ENCODE data around the gene USH2A. TPM values are rescaled to one million over a fixed set of nuclear protein-coding genes. Genes with fewer than 3 reads are reported as not detected.

USH2A gene
- total and polyA plus RNA-seq, 3 donors from 2014 or later, result 1.6 to 2.5 (median 1.8) TPM

DNA sequence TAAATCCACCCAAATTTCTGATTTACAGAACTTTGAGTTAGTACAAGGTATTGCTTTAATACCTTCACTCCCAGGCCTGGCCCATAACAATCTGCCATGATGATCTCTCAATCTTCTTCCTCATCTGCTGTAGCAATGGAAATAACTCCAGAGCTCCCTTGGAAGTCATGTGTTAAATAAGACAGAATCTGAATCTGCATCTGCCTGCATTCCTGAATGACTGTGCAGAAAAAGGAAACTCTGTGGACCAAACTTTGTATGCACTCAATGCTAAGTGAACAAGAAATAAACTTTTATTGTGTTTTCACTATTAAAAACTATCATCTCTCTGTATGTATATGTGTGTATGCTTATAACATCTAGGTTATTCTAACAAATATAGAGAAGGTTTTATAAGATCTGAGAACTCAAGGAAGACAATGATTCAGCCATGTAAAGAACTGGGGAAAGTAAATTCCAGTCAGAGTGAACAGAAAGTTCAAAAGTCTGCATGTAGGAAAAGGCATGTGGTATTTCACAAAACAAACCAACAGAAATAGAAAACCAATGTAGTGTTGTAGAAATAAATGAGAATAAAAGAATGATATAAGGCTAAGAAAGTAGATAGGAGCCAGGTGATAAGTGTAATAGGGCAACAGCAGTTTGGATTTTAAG lies 390.2 kb downstream of the USH2A start:
- no peaks in the 10 kb centered on the region for H3K9me3 ChIP-seq
- H3K27ac ChIP-seq, result no peak overlapping the region
- DNase-seq, result no peak
- TF ChIP-seq, protein P1, sequence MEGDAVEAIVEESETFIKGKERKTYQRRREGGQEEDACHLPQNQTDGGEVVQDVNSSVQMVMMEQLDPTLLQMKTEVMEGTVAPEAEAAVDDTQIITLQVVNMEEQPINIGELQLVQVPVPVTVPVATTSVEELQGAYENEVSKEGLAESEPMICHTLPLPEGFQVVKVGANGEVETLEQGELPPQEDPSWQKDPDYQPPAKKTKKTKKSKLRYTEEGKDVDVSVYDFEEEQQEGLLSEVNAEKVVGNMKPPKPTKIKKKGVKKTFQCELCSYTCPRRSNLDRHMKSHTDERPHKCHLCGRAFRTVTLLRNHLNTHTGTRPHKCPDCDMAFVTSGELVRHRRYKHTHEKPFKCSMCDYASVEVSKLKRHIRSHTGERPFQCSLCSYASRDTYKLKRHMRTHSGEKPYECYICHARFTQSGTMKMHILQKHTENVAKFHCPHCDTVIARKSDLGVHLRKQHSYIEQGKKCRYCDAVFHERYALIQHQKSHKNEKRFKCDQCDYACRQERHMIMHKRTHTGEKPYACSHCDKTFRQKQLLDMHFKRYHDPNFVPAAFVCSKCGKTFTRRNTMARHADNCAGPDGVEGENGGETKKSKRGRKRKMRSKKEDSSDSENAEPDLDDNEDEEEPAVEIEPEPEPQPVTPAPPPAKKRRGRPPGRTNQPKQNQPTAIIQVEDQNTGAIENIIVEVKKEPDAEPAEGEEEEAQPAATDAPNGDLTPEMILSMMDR (IDR thresholded peaks at IDR 0.05), result no peak
- TF ChIP-seq POLR2A (IDR thresholded peaks at IDR 0.05), result no peak
- H3K4me1 ChIP-seq, result no peaks in the 10 kb centered on the region
- H3K4me3 ChIP-seq, result no peak overlapping the region
- H3K27me3 ChIP-seq, result no peaks in the 10 kb centered on the region
- intact Hi-C loops (cut with DNase I; ENCODE audit: low total_unique reads), result no loop called here
- H3K36me3 ChIP-seq (ENCODE audit: low read depth, missing control alignments), result no peaks in the 10 kb centered on the region

GRCh38 chr1:216032284-216032683 lies 391.0 kb downstream of the USH2A start:
- Histone ChIP-seq H3K9me3 (no peaks in the 10 kb centered on the region), H3K36me3 (ENCODE audit: low read depth, missing control alignments) (no peaks in the 10 kb centered on the region), H3K4me1 (no peaks in the 10 kb centered on the region), H3K4me3 (no peak overlapping the region), H3K27ac (no peak overlapping the region), H3K27me3 (no peaks in the 10 kb centered on the region)
- intact Hi-C loops (cut with DNase I; ENCODE audit: low total_unique reads), result no loop called here
- no peak for DNase-seq
- TF ChIP-seq, protein P1 (IDR thresholded peaks at IDR 0.05), result no peak
- TF ChIP-seq POLR2A (IDR thresholded peaks at IDR 0.05), result no peak
- 79 to 87% methylated on average over 1 of the region's 1 CpG for WGBS, 2 donors

DNA sequence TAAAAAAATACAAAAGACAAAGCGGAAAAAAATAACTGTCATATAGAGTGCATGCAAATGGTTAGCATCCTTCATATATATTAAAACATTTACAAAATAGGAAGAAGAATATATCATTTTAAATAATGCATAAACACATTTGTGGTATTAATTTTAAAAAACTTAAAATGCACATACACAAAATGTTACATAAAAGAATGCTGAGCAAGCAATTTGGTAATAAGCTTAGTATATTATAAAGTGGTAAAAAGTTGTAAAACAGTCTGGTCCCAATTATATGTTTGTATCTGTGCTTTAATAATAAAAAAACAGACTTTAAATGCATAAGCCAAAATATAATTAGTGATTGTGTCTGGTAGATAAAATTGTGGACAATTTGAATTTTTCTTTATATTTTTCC lies 394.6 kb downstream of the USH2A start:
- DNase-seq, result no peak
- no peaks in the 10 kb centered on the region for H3K4me1 ChIP-seq
- H3K4me3 ChIP-seq, result no peak overlapping the region
- no peaks in the 10 kb centered on the region for H3K9me3 ChIP-seq
- no peak overlapping the region for H3K27ac ChIP-seq
- 93 to 96% methylated on average over 1 of the region's 1 CpG for WGBS, 2 donors
- no peaks in the 10 kb centered on the region for H3K27me3 ChIP-seq
- TF ChIP-seq, protein P1 (IDR thresholded peaks at IDR 0.05), result no peak
- no peak for TF ChIP-seq POLR2A (IDR thresholded peaks at IDR 0.05)
- no peaks in the 10 kb centered on the region for H3K36me3 ChIP-seq (ENCODE audit: low read depth, missing control alignments)
- intact Hi-C loops (cut with DNase I; ENCODE audit: low total_unique reads), result no loop called here

DNA sequence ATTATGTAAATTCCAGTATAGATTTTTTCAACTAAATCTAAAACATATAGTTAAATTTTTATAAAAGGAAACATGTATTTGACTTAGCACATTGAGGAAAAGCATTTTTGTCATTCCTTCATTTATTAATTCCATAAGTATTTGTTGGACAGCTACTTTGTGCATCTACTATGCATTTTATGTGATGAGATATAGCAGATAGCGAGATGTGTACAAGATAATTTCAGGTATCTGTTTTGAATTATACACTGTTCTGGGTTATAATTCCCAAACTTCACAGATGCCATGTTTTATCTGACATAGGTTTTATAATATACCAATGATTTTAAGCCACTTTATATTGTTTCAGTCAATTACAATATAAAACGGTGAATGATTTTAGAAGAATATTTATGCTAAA lies 398.7 kb downstream of the USH2A start:
- 84 to 93% methylated on average over 2 of the region's 2 CpGs for WGBS, 2 donors
- no peaks in the 10 kb centered on the region for H3K4me1 ChIP-seq
- H3K27ac ChIP-seq, result no peak overlapping the region
- DNase-seq, result no peak
- no peaks in the 10 kb centered on the region for H3K9me3 ChIP-seq
- no peak for TF ChIP-seq POLR2A (IDR thresholded peaks at IDR 0.05)
- TF ChIP-seq, protein P1 (IDR thresholded peaks at IDR 0.05), result no peak
- H3K36me3 ChIP-seq (ENCODE audit: low read depth, missing control alignments), result no peaks in the 10 kb centered on the region
- H3K27me3 ChIP-seq, result no peaks in the 10 kb centered on the region
- intact Hi-C loops (cut with DNase I; ENCODE audit: low total_unique reads), result no loop called here
- H3K4me3 ChIP-seq, result no peak overlapping the region

DNA sequence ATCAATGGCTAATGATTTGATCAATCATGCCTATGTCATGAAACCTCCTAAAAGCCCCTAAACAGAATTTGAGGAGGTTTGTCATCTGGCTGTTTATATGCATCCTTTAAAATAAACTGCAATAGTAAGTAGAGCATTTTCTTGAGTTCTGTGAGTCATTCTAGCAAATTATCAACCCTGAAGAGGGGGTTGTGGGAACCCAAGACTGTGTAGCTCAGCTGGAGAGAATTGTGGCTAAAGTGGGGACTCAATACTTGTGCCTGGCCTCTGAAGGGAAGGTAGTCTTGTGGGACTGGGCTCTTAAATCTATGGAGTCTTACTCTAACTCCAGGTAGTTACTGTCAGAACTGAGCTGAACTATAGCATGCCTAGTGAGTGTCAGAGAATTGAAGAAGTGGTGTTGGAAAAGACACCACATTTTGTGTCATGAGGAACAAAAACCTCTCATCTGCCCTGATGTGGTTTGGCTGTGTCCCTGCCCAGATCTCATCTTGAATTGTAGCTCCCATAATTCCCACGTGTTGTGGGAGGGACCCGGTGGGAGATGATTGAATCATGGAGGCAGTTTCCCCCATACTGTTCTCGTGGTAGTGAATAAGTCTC lies 402.4 kb downstream of the USH2A start:
- no peak overlapping the region for H3K27ac ChIP-seq

More for the DNA sequence above, 402.4 kb downstream of the USH2A start:
- no peaks in the 10 kb centered on the region for H3K36me3 ChIP-seq (ENCODE audit: low read depth, missing control alignments)
- intact Hi-C loops (cut with DNase I; ENCODE audit: low total_unique reads), result no loop called here
- TF ChIP-seq, protein P1 (IDR thresholded peaks at IDR 0.05), result no peak
- no peak for TF ChIP-seq POLR2A (IDR thresholded peaks at IDR 0.05)
- no peaks in the 10 kb centered on the region for H3K27me3 ChIP-seq
- no peaks in the 10 kb centered on the region for H3K4me1 ChIP-seq
- 71 to 84% methylated on average over 3 of the region's 3 CpGs for WGBS, 2 donors
- H3K4me3 ChIP-seq, result no peak overlapping the region
- no peaks in the 10 kb centered on the region for H3K9me3 ChIP-seq
- no peak for DNase-seq

Data from testis (tissue), 3 donors.